Measurements from ENCODE around the gene SPART.

SPART gene

GRCh38 chr13:36346222-36347083 lies at the start of gene SPART:
SPART (minus strand) TSS chr13:36346394; CDS start chr13:36335830, 10,564 bp downstream.
- peak; percentile 85 to 92 for DNase-seq

- peak in 1 of 2 donors; percentile 79 for DNase-seq
Measured at GRCh38 chr13:36395280-36395679, 49.1 kb upstream of the SPART start.

- no peak for DNase-seq
Measured at GRCh38 chr13:36385489-36385888, 39.3 kb upstream of the SPART start.

GRCh38 chr13:36382030-36382429 lies 35.8 kb upstream of the SPART start:
- no peak for DNase-seq

- DNase-seq = no peak
Measured at GRCh38 chr13:36377826-36378468, 31.8 kb upstream of the SPART start.

GRCh38 chr13:36374063-36374462 lies 27.9 kb upstream of the SPART start:
- no peak for DNase-seq

GRCh38 chr13:36371185-36371584 lies 25.0 kb upstream of the SPART start:
- DNase-seq = no peak

- no peak for DNase-seq
Measured at GRCh38 chr13:36370108-36370429, 23.9 kb upstream of the SPART start.

GRCh38 chr13:36369268-36370107 lies 23.3 kb upstream of the SPART start:
- DNase-seq = no peak

- no peak for DNase-seq
Measured at GRCh38 chr13:36366031-36366430, 19.8 kb upstream of the SPART start.

- DNase-seq = no peak
Measured at GRCh38 chr13:36363366-36363863, 17.2 kb upstream of the SPART start.

- no peak for DNase-seq
Measured at GRCh38 chr13:36362914-36363313, 16.7 kb upstream of the SPART start.

- no peak for DNase-seq
Measured at GRCh38 chr13:36362251-36362650, 16.1 kb upstream of the SPART start.

- DNase-seq = no peak
Measured at GRCh38 chr13:36360903-36361302, 14.7 kb upstream of the SPART start.

GRCh38 chr13:36359301-36359950 lies 13.2 kb upstream of the SPART start:
- no peak for DNase-seq

- no peak for DNase-seq
Measured at GRCh38 chr13:36358175-36358718, 12.1 kb upstream of the SPART start.

GRCh38 chr13:36357692-36358091 lies 11.5 kb upstream of the SPART start:
- no peak for DNase-seq

- no peak for DNase-seq
Measured at GRCh38 chr13:36357231-36357630, 11.0 kb upstream of the SPART start.

GRCh38 chr13:36356058-36356457 lies 9.9 kb upstream of the SPART start:
- DNase-seq = no peak

GRCh38 chr13:36355632-36356031 lies 9.4 kb upstream of the SPART start:
- DNase-seq = no peak

- no peak for DNase-seq
Measured at GRCh38 chr13:36354842-36355623, 8.8 kb upstream of the SPART start.

- no peak for DNase-seq
Measured at GRCh38 chr13:36353001-36353400, 6.8 kb upstream of the SPART start.
